ENCODE measurements around the gene CORO1C. TPM values are rescaled to one million over a fixed set of nuclear protein-coding genes. Genes with fewer than 3 reads are reported as not detected.
A peak's percentile ranks its signal among the peaks of the same experiment; 100 is the strongest.
"Not testable (repeated sequence)": the region's sequence is repeated elsewhere in the genome, so short reads cannot be mapped to it uniquely, and the experiment has no call there.

The CORO1C gene
- polyA plus RNA-seq, 3 donors, result 58.9 to 66.0 (median 62.2) TPM

- DNase-seq, result no peak
Observed at GRCh38 chr12:108678104-108678730, 53.1 kb downstream of the CORO1C start.

- DNase-seq, result no peak
Observed at GRCh38 chr12:108677381-108677780, 53.9 kb downstream of the CORO1C start.

GRCh38 chr12:108676707-108677106, 54.6 kb downstream of the CORO1C start:
- no peak for DNase-seq

GRCh38 chr12:108675792-108676191, 55.5 kb downstream of the CORO1C start:
- DNase-seq, result no peak

GRCh38 chr12:108672054-108672453, 59.3 kb downstream of the CORO1C start:
- DNase-seq, result no peak

- DNase-seq, result no peak
Observed at GRCh38 chr12:108671110-108671509, 60.2 kb downstream of the CORO1C start.

- no peak for DNase-seq
Observed at GRCh38 chr12:108670066-108670631, 61.2 kb downstream of the CORO1C start.

- no peak for DNase-seq
Observed at GRCh38 chr12:108668542-108668941, 62.8 kb downstream of the CORO1C start.

GRCh38 chr12:108668063-108668462, 63.3 kb downstream of the CORO1C start:
- DNase-seq, result no peak

- no peak for DNase-seq
Observed at GRCh38 chr12:108667349-108667748, 64.0 kb downstream of the CORO1C start.

GRCh38 chr12:108666401-108666881, 64.9 kb downstream of the CORO1C start:
- no peak for DNase-seq

GRCh38 chr12:108665608-108666202, 65.6 kb downstream of the CORO1C start:
- DNase-seq, result no peak

- DNase-seq, result peak; percentile 83
Observed at GRCh38 chr12:108664338-108665258, 66.7 kb downstream of the CORO1C start.

- DNase-seq, result no peak
Observed at GRCh38 chr12:108663324-108664015, 67.8 kb downstream of the CORO1C start.

- not testable (repeated sequence) for DNase-seq
Observed at GRCh38 chr12:108658115-108658514, 73.2 kb downstream of the CORO1C start.

- DNase-seq, result no peak
Observed at GRCh38 chr12:108657130-108657745, 74.1 kb downstream of the CORO1C start.

- not testable (repeated sequence) for DNase-seq
Observed at GRCh38 chr12:108656247-108656646, 75.1 kb downstream of the CORO1C start.

- DNase-seq, result not testable (repeated sequence)
Observed at GRCh38 chr12:108655812-108656175, 75.5 kb downstream of the CORO1C start.

GRCh38 chr12:108654622-108655021, 76.7 kb downstream of the CORO1C start:
- DNase-seq, result not testable (repeated sequence)

GRCh38 chr12:108653922-108654321, 77.4 kb downstream of the CORO1C start:
- DNase-seq, result no peak

GRCh38 chr12:108653082-108653516, 78.2 kb downstream of the CORO1C start:
- DNase-seq, result no peak

Data from renal pelvis (tissue), 4 donors.